NCI-H524 treated with DMSO at 0.1 percent for 48 hours (cell line): ENCODE data around the gene PDGFA.

ENCODE experiments used
- DNase-seq: peaks from one replicate; lab custom pipeline; 2025; lab: John Stamatoyannopoulos, UW

The PDGFA gene

GRCh38 chr7:490461-491291 lies 29.0 kb downstream of the PDGFA start:
- peak; percentile 17 for DNase-seq

- DNase-seq = no peak
Measured at GRCh38 chr7:489876-490275, 29.8 kb downstream of the PDGFA start.

- no peak for DNase-seq
Measured at GRCh38 chr7:486216-486743, 33.4 kb downstream of the PDGFA start.

GRCh38 chr7:485188-486081 lies 34.2 kb downstream of the PDGFA start:
- DNase-seq = no peak

GRCh38 chr7:484356-485101 lies 35.1 kb downstream of the PDGFA start:
- no peak for DNase-seq

GRCh38 chr7:483656-484355 lies 35.8 kb downstream of the PDGFA start:
- DNase-seq = no peak

GRCh38 chr7:482521-483083 lies 37.0 kb downstream of the PDGFA start:
- no peak for DNase-seq

- DNase-seq = no peak
Measured at GRCh38 chr7:481219-481930, 38.3 kb downstream of the PDGFA start.

- DNase-seq = no peak
Measured at GRCh38 chr7:480531-481218, 39.0 kb downstream of the PDGFA start.

GRCh38 chr7:479948-480499 lies 39.6 kb downstream of the PDGFA start:
- DNase-seq = no peak

- DNase-seq = no peak
Measured at GRCh38 chr7:479115-479947, 40.3 kb downstream of the PDGFA start.

- DNase-seq = no peak
Measured at GRCh38 chr7:477626-478220, 41.9 kb downstream of the PDGFA start.

GRCh38 chr7:476736-477360 lies 42.8 kb downstream of the PDGFA start:
- DNase-seq = no peak

- no peak for DNase-seq
Measured at GRCh38 chr7:475951-476441, 43.6 kb downstream of the PDGFA start.

- DNase-seq = no peak
Measured at GRCh38 chr7:475425-475728, 44.3 kb downstream of the PDGFA start.

- no peak for DNase-seq
Measured at GRCh38 chr7:474605-475424, 44.8 kb downstream of the PDGFA start.
